ENCODE data around the gene LYPD3. TPM values are rescaled to one million over a fixed set of nuclear protein-coding genes. Genes with fewer than 3 reads are reported as not detected.

Gene LYPD3
- total RNA-seq, 2 donors from 2014 or later, result 3.0 to 7.1 TPM

- peak overlapping the region in 1 of 2 donors; percentile 68 for H3K27ac Mint-ChIP-seq
- peaks cover 5 to 6% of the 10 kb centered on the region in 2 donors for H3K36me3 Mint-ChIP-seq
- ATAC-seq (no peak), DNase-seq (ENCODE audit: low spot score in 2 of 2) (no peak)
- no peaks in the 10 kb centered on the region for H3K9me3 Mint-ChIP-seq
Observed at GRCh38 chr19:43495082-43495481, 29.7 kb upstream of the LYPD3 start.

DNA sequence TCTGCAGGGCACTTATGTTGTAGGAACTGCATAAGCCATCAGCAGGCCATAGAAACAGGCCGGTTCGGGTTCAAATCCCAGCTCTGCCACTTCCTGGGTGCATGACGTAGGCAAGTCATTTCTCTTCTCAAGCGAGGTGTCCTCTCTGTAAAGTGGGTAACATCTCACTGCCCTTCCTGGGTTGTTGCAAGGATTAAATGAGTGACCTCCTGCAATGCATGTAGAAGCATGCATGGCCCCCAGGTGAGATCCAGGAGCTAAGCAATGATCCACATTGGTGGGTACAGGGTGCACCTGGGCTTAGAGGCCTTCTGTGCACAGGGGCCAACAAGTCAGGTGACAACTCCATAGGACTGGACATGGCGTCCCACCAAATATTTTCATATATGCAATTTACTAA lies 25.4 kb upstream of the LYPD3 start:
- Mint-ChIP-seq H3K27ac (no peak overlapping the region), H3K36me3 (peaks cover 0 to 4% of the 10 kb centered on the region in 2 donors), H3K9me3 (no peaks in the 10 kb centered on the region)
- ATAC-seq, result no peak
- no peak for DNase-seq (ENCODE audit: low spot score in 2 of 2)

- no peaks in the 10 kb centered on the region for H3K9me3 Mint-ChIP-seq
- DNase-seq (ENCODE audit: low spot score in 2 of 2), result no peak
- H3K36me3 Mint-ChIP-seq, result no peaks in the 10 kb centered on the region
- no peak for ATAC-seq
- no peak overlapping the region for H3K27ac Mint-ChIP-seq
Observed at GRCh38 chr19:43489979-43490599, 24.7 kb upstream of the LYPD3 start.

DNA sequence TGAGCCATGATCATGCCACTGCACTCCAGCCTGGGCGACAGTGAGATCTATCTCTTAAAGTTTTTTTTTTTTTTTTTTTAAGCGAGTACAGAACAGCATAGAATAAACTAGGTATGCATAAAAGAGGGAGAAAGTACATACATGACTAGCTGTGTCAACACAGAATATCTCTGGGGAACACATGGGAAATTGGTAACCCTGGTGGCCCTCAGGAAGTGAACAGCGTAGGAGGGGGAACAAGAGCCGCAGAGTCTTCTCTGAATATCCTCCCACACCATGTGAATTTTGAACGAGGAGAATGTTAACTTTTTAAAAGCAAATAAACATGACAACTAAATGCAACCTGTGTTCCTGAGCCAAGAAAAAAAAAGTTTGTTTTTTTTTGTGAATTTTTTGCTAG lies 23.9 kb upstream of the LYPD3 start:
- ATAC-seq (no peak), DNase-seq (ENCODE audit: low spot score in 2 of 2) (no peak)
- Mint-ChIP-seq H3K36me3 (no peaks in the 10 kb centered on the region), H3K27ac (peak overlapping the region in 1 of 2 donors; percentile 77), H3K9me3 (no peaks in the 10 kb centered on the region)

DNA sequence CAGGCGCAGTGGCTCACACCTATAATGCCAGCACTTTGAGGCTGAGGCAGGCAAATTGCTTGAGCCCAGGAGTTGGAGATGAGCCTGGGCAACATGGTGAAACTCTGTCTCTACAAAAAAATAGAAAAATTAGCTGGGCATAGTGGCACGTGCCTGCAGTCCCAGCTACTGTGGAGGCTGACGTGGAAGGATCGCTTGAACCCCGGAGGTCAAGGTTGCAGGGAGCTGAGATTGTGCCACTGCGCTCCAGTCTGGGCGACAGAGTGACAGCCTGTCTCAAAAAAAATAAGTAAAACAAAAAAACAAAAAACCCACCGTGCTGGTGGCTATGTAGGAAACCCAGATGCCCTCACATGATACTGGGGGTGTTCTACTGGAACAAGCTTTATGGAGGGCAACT lies 22.8 kb upstream of the LYPD3 start:
- Mint-ChIP-seq H3K9me3 (no peaks in the 10 kb centered on the region), H3K27ac (no peak overlapping the region), H3K36me3 (no peaks in the 10 kb centered on the region)
- no peak for ATAC-seq
- no peak for DNase-seq (ENCODE audit: low spot score in 2 of 2)

GRCh38 chr19:43486412-43486811 lies 21.0 kb upstream of the LYPD3 start:
- no peaks in the 10 kb centered on the region for H3K36me3 Mint-ChIP-seq
- H3K27ac Mint-ChIP-seq, result no peak overlapping the region
- no peak for ATAC-seq
- no peak for DNase-seq (ENCODE audit: low spot score in 2 of 2)
- H3K9me3 Mint-ChIP-seq, result no peaks in the 10 kb centered on the region

- H3K36me3 Mint-ChIP-seq, result no peaks in the 10 kb centered on the region
- H3K9me3 Mint-ChIP-seq, result no peaks in the 10 kb centered on the region
- ATAC-seq, result no peak
- H3K27ac Mint-ChIP-seq, result no peak overlapping the region
- DNase-seq (ENCODE audit: low spot score in 2 of 2), result no peak
Observed at GRCh38 chr19:43485951-43486350, 20.5 kb upstream of the LYPD3 start.

DNA sequence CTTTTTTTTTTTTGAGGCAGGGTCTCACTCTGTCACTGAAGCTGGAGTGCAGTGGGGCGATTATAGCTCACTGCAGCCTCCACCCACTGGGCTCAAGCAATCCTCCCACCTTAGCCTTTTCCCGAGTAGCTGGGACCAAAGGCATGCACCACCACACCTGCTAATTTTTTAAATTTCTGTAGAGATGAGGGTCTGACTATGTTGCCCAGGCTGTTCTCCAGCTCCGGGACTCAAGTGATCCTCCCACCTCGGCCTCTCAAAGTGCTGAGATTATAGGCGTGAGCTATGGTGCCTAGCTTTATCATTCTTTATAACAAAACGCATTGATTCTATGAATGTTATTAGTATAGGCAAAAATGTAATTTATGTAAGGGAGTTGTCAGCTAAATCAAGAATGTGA lies 17.9 kb upstream of the LYPD3 start:
- no peak for ATAC-seq
- Mint-ChIP-seq H3K9me3 (no peaks in the 10 kb centered on the region), H3K36me3 (peaks cover 0 to 1% of the 10 kb centered on the region in 2 donors), H3K27ac (no peak overlapping the region)
- DNase-seq (ENCODE audit: low spot score in 2 of 2), result no peak

DNA sequence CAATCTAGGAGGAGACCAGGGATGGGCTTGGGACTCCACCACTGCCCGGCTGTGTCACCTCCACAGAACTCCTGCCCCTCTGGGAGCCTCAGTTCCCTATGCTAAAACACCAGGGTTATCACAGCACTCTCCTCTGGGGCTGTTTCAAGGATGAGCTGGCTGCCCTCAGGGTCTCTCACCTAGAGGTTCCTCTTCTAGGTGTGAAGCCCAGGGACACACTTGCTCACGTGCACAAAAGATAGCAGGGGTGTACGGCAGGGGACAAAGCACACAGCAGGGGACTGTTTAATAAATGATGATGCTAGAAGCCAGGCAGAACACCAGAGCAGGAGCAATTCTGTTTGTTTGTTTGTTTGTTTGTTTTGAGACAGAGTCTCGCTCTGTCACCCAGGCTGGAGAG lies 16.8 kb upstream of the LYPD3 start:
- ATAC-seq, result no peak
- Mint-ChIP-seq H3K36me3 (peaks cover 0 to 6% of the 10 kb centered on the region in 2 donors), H3K9me3 (no peaks in the 10 kb centered on the region), H3K27ac (no peak overlapping the region)
- DNase-seq (ENCODE audit: low spot score in 2 of 2), result no peak

GRCh38 chr19:43481701-43482100 lies 16.3 kb upstream of the LYPD3 start:
- H3K27ac Mint-ChIP-seq, result peak overlapping the region in 1 of 2 donors; percentile 51
- no peaks in the 10 kb centered on the region for H3K9me3 Mint-ChIP-seq
- ATAC-seq, result no peak
- no peak for DNase-seq (ENCODE audit: low spot score in 2 of 2)
- H3K36me3 Mint-ChIP-seq, result peaks cover 0 to 6% of the 10 kb centered on the region in 2 donors

DNA sequence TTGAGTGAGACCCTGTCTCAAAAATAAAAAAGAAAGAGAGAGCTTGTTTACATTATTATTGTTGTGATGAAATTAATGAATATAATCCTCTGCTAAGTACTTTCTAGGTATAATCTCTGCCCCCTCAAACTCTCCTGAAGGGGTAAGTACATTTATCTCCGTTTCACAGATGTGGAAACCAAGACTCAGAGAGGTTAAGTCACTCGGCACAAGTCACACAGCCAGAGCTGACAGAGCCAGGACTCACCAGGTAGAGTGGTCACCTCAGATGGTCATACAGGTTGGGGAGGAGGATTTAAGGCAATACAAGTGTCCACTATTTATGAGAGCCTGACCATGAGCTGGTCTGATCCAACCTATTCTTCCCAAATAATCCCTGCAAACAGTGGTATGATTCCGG lies 15.2 kb upstream of the LYPD3 start:
- ATAC-seq, result no peak
- peaks cover under 1 to 13% of the 10 kb centered on the region in 2 donors for H3K36me3 Mint-ChIP-seq
- peak overlapping the region in 1 of 2 donors; percentile 72 for H3K27ac Mint-ChIP-seq
- DNase-seq (ENCODE audit: low spot score in 2 of 2), result no peak
- peaks cover under 1% of the 10 kb centered on the region in 2 donors for H3K9me3 Mint-ChIP-seq

DNA sequence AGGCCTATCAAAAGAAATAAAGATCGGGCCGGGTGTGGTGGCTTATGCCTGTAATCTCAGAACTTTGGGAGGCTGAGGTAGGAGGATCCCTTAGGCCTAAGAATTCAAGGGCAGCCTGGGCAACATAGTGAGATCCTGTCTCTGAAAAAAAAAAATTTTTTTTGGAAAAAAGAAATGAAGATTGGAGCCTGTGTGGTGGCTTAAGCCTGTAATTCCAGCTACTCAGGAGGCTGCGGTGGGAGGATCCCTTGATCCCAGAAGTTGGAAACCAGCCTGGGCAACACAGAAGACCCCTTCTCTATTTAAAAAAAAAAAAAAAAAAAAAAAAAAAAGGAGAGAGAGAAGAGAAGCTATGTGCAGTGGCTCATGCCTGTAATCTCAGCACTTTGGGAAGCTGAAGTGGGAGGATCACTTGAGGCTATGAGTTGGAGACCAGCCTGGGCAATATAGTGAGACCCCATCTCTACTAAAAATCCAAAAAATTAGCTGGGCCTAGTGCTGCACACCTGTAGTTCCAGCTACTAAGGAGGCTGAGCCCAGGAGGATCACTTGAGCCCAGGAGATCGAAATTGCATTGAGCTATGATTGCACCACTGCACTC lies 14.7 kb upstream of the LYPD3 start:
- Mint-ChIP-seq H3K27ac (no peak overlapping the region), H3K36me3 (peaks cover 6 to 17% of the 10 kb centered on the region in 2 donors), H3K9me3 (peaks cover 3% of the 10 kb centered on the region in 2 donors)
- DNase-seq (ENCODE audit: low spot score in 2 of 2) (no peak), ATAC-seq (no peak)

- ATAC-seq (no peak), DNase-seq (ENCODE audit: low spot score in 2 of 2) (no peak)
- Mint-ChIP-seq H3K9me3 (peaks cover 3% of the 10 kb centered on the region in 2 donors), H3K27ac (no peak overlapping the region), H3K36me3 (peaks cover 6 to 17% of the 10 kb centered on the region in 2 donors)
Observed at GRCh38 chr19:43479226-43479625, 13.8 kb upstream of the LYPD3 start.

GRCh38 chr19:43478323-43478722 lies 12.9 kb upstream of the LYPD3 start:
- H3K36me3 Mint-ChIP-seq, result peaks cover 6 to 17% of the 10 kb centered on the region in 2 donors
- DNase-seq (ENCODE audit: low spot score in 2 of 2), result no peak
- peak overlapping the region in 1 of 2 donors; percentile 72 for H3K27ac Mint-ChIP-seq
- peaks cover 3% of the 10 kb centered on the region in 2 donors for H3K9me3 Mint-ChIP-seq
- ATAC-seq, result no peak

DNA sequence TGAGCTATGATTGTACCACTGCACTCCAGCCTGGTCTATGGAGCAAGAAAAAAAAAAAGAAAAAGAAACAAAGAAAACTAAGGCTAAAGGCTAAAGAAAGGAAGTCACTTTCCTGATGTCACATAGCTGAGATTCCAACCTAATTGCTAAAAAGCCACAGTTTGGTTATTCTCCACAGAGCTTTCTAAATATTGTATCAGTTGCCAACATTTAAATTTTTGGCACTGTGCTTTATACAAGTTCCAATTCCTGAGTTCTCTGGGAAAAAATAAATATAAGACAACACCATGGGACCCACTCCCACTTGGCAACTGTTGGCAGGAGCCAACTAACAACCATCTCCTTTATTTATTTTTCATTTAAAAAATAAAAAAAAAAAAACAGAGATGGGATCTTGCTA lies 11.2 kb upstream of the LYPD3 start:
- DNase-seq (ENCODE audit: low spot score in 2 of 2) (no peak), ATAC-seq (no peak)
- Mint-ChIP-seq H3K36me3 (peaks cover 6 to 17% of the 10 kb centered on the region in 2 donors), H3K27ac (peak overlapping the region in 1 of 2 donors; percentile 60), H3K9me3 (peaks cover 3% of the 10 kb centered on the region in 2 donors)

GRCh38 chr19:43474986-43475705 lies 9.7 kb upstream of the LYPD3 start:
- peaks cover 6 to 17% of the 10 kb centered on the region in 2 donors for H3K36me3 Mint-ChIP-seq
- H3K27ac Mint-ChIP-seq, result peak overlapping the region; percentile 85 to 91
- peaks cover 3% of the 10 kb centered on the region in 2 donors for H3K9me3 Mint-ChIP-seq
- ATAC-seq (peak; percentile 81 to 93), DNase-seq (ENCODE audit: low spot score in 2 of 2) (peak; percentile 89 to 97)

GRCh38 chr19:43474487-43474886 lies 9.1 kb upstream of the LYPD3 start:
- H3K27ac Mint-ChIP-seq, result peak overlapping the region in 1 of 2 donors; percentile 85
- ATAC-seq, result no peak
- peaks cover 3% of the 10 kb centered on the region in 2 donors for H3K9me3 Mint-ChIP-seq
- peaks cover 6 to 17% of the 10 kb centered on the region in 2 donors for H3K36me3 Mint-ChIP-seq
- no peak for DNase-seq (ENCODE audit: low spot score in 2 of 2)
